Fibroblast of pulmonary artery (primary cell): ENCODE results near the gene CYP4Z1.
A peak's percentile ranks its signal among the peaks of the same experiment; 100 is the strongest.
"Not testable (repeated sequence)": the region's sequence is repeated elsewhere in the genome, so short reads cannot be mapped to it uniquely, and the experiment has no call there.

Source experiments
- DNase-seq: peaks from one replicate; pipeline ENCODE4 v3.0.0-alpha.2; 2010; ENCODE audit warnings: low read depth
- H3K4me3 ChIP-seq: replicated peaks from 2 replicates; pipeline ENCODE4 v1.5.1; 2011; ENCODE audit warnings: low read depth, mild to moderate bottlenecking, control low read depth, low read length, moderate library complexity
- CTCF ChIP-seq: IDR thresholded peaks from 2 replicates; pipeline ENCODE4 v1.5.1; 2011; ENCODE audit warnings: mild to moderate bottlenecking, control low read depth, low read length, inconsistent platforms; ENCODE audit errors: missing control alignments

CYP4Z1 gene

GRCh38 chr1:47106792-47107191, 39.8 kb downstream of the CYP4Z1 start:
- DNase-seq = no peak
- no peak for TF ChIP-seq CTCF
- no peak overlapping the region for H3K4me3 ChIP-seq

DNA sequence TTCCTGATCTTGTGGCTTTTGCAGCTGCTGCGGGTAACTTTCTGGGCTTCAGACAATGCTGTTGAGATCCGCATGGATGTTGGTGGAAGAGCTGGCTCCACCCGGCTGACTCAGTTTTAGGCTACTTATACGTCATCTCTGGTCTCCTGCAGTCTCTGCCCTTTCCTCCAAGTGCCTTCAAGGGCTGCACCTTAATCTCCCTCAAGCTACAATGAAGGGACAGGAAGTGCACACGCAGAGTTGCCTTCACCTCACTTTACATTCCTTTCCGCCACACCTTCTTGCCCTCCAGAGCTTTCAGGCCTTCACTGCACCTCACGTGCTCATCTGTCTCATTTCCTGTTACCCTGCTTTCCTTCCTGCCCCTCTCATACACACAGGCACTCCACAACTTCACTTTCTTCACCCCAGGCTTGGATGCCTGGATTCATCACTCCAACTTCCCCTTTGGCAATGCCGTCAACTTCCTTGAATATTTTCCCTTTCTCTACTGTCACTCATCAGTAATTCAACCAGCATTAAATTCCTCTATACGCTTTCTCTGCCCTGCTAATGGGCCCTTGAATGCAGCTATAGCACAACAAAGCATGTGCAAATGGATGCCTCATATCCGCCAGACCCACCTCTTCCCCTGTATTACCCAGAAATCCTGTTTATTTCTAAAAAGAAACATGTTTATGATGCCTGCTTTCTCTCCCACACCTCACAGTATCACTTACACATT, 41.0 kb downstream of the CYP4Z1 start:
- DNase-seq = peak; percentile 33

GRCh38 chr1:47109482-47109881, 42.5 kb downstream of the CYP4Z1 start:
- DNase-seq = peak; percentile 5
- H3K4me3 ChIP-seq = not testable (repeated sequence)

More for the DNA sequence above, 41.0 kb downstream of the CYP4Z1 start:
- not testable (repeated sequence) for H3K4me3 ChIP-seq

DNA sequence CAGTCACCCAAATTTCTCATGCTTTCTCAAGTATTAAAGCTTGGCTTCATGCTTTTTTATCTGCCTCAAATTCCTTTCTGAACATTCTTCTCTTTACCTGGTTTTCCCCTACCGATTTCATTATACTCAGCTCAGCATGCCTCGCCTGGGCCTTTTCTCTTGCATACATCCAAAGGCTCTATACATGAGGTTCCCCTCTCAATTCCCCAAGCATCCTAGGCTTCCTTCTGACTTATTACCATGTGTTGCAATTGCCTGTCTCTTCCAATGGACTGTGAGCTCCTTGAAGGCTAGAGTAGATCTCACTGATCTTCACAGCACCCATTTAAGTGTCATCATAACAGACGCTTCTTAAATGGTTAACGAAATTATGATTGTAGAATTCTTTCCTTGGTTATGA, 46.1 kb downstream of the CYP4Z1 start:
- TF ChIP-seq CTCF = no peak
- no peak for DNase-seq
- H3K4me3 ChIP-seq = no peak overlapping the region

GRCh38 chr1:47121039-47121438, 54.0 kb downstream of the CYP4Z1 start:
- not testable (repeated sequence) for H3K4me3 ChIP-seq

GRCh38 chr1:47124834-47125233, 57.8 kb downstream of the CYP4Z1 start:
- not testable (repeated sequence) for H3K4me3 ChIP-seq, DNase-seq

More at GRCh38 chr1:47121039-47121438, 54.0 kb downstream of the CYP4Z1 start:
- DNase-seq = not testable (repeated sequence)

DNA sequence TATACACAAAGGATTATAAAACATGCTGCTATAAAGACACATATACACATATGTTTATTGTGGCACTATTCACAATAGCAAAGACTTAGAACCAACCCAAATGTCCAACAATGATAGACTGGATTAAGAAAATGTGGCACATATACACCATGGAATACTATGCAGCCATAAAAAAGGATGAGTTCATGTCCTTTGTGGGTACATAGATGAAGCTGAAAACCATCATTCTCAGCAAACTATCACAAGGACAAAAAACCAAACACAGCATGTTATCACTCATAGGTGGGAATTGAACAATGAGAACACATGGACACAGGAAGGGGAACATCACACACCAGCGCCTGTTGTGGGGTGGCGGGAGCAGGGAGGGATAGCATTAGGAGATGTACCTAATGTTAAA, 60.0 kb downstream of the CYP4Z1 start:
- not testable (repeated sequence) for DNase-seq, H3K4me3 ChIP-seq

DNA sequence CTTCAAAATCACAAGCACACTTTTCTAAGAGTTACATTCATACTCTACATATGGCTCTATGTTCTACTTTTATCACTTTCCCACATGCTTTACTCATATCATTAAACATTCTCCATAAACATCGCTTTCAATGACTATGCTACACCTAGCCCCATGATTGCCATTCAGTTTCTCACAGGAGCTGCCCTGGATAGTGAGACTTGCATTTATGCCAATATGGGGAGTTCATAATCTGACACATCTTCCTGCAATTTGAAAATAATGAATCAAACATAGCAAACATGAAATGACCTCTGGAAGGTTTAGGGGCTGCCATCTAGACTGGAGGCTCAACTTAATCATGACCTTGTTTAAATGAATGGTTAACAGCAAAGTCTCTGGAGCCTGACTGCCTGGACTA, 61.2 kb downstream of the CYP4Z1 start:
- DNase-seq = no peak
- no peak overlapping the region for H3K4me3 ChIP-seq
- TF ChIP-seq CTCF = no peak

GRCh38 chr1:47128854-47129253, 61.8 kb downstream of the CYP4Z1 start:
- not testable (repeated sequence) for H3K4me3 ChIP-seq, DNase-seq

- not testable (repeated sequence) for H3K4me3 ChIP-seq, DNase-seq
Observed at GRCh38 chr1:47129489-47130230, 62.6 kb downstream of the CYP4Z1 start.

GRCh38 chr1:47132665-47133064, 65.6 kb downstream of the CYP4Z1 start:
- not testable (repeated sequence) for DNase-seq, H3K4me3 ChIP-seq
